ENCODE results near the gene GALNT10.

The GALNT10 gene

GRCh38 chr5:154313360-154314017, 123.0 kb downstream of the GALNT10 start:
- no peak for DNase-seq (ENCODE audit: low read depth, low spot score)
- no peak overlapping the region for H3K27ac ChIP-seq

- no peak for DNase-seq (ENCODE audit: low read depth, low spot score)
- no peak overlapping the region for H3K27ac ChIP-seq
Measured at GRCh38 chr5:154315196-154315595, 124.7 kb downstream of the GALNT10 start.

- no peak overlapping the region for H3K27ac ChIP-seq
- DNase-seq (ENCODE audit: low read depth, low spot score): no peak
Measured at GRCh38 chr5:154315756-154316155, 125.2 kb downstream of the GALNT10 start.

GRCh38 chr5:154316223-154316935, 125.8 kb downstream of the GALNT10 start:
- no peak overlapping the region for H3K27ac ChIP-seq
- no peak for DNase-seq (ENCODE audit: low read depth, low spot score)

GRCh38 chr5:154317916-154318315, 127.4 kb downstream of the GALNT10 start:
- no peak for DNase-seq (ENCODE audit: low read depth, low spot score)
- no peak overlapping the region for H3K27ac ChIP-seq

GRCh38 chr5:154318691-154319090, 128.2 kb downstream of the GALNT10 start:
- no peak overlapping the region for H3K27ac ChIP-seq
- no peak for DNase-seq (ENCODE audit: low read depth, low spot score)

GRCh38 chr5:154319736-154320135, 129.2 kb downstream of the GALNT10 start:
- no peak for DNase-seq (ENCODE audit: low read depth, low spot score)
- no peak overlapping the region for H3K27ac ChIP-seq

- H3K27ac ChIP-seq: no peak overlapping the region
- DNase-seq (ENCODE audit: low read depth, low spot score): no peak
Measured at GRCh38 chr5:154320224-154321089, 129.9 kb downstream of the GALNT10 start.

GRCh38 chr5:154321546-154321945, 131.0 kb downstream of the GALNT10 start:
- DNase-seq (ENCODE audit: low read depth, low spot score): no peak
- H3K27ac ChIP-seq: no peak overlapping the region

GRCh38 chr5:154324033-154324432, 133.5 kb downstream of the GALNT10 start:
- no peak overlapping the region for H3K27ac ChIP-seq
- DNase-seq (ENCODE audit: low read depth, low spot score): no peak

GRCh38 chr5:154325566-154325965, 135.0 kb downstream of the GALNT10 start:
- H3K27ac ChIP-seq: no peak overlapping the region
- no peak for DNase-seq (ENCODE audit: low read depth, low spot score)

GRCh38 chr5:154329062-154329461, 138.5 kb downstream of the GALNT10 start:
- DNase-seq (ENCODE audit: low read depth, low spot score): no peak

GRCh38 chr5:154329519-154330040, 139.0 kb downstream of the GALNT10 start:
- no peak for DNase-seq (ENCODE audit: low read depth, low spot score)
- H3K27ac ChIP-seq: no peak overlapping the region

More at GRCh38 chr5:154329062-154329461, 138.5 kb downstream of the GALNT10 start:
- H3K27ac ChIP-seq: no peak overlapping the region

GRCh38 chr5:154330097-154330667, 139.6 kb downstream of the GALNT10 start:
- H3K27ac ChIP-seq: no peak overlapping the region
- DNase-seq (ENCODE audit: low read depth, low spot score): no peak

GRCh38 chr5:154331232-154331631, 140.7 kb downstream of the GALNT10 start:
- DNase-seq (ENCODE audit: low read depth, low spot score): no peak
- H3K27ac ChIP-seq: no peak overlapping the region

GRCh38 chr5:154331924-154332323, 141.4 kb downstream of the GALNT10 start:
- DNase-seq (ENCODE audit: low read depth, low spot score): no peak
- no peak overlapping the region for H3K27ac ChIP-seq

GRCh38 chr5:154332451-154332850, 141.9 kb downstream of the GALNT10 start:
- DNase-seq (ENCODE audit: low read depth, low spot score): no peak
- H3K27ac ChIP-seq: no peak overlapping the region

GRCh38 chr5:154333016-154333415, 142.5 kb downstream of the GALNT10 start:
- DNase-seq (ENCODE audit: low read depth, low spot score): no peak
- H3K27ac ChIP-seq: no peak overlapping the region

- DNase-seq (ENCODE audit: low read depth, low spot score): no peak
- no peak overlapping the region for H3K27ac ChIP-seq
Measured at GRCh38 chr5:154334406-154335064, 144.0 kb downstream of the GALNT10 start.

- no peak for DNase-seq (ENCODE audit: low read depth, low spot score)
- no peak overlapping the region for H3K27ac ChIP-seq
Measured at GRCh38 chr5:154335065-154335448, 144.5 kb downstream of the GALNT10 start.

All from epithelial cell of prostate (primary cell).